Neural progenitor cell (in vitro differentiated cells): ENCODE results near the gene MYH15. TPM values are rescaled to one million over a fixed set of nuclear protein-coding genes. Genes with fewer than 3 reads are reported as not detected.

Experiments used
- DNase-seq: peaks from one replicate; pipeline ENCODE4 v3.0.0-alpha.2; 2016; ENCODE audit warnings: low spot score
- H2AFZ ChIP-seq: fragments of 200-600 bp; sonication (generic); replicated peaks from 2 replicates; pipeline ENCODE4 v1.6.1; 2016; ENCODE audit warnings: antibody characterized with exemption
- H3F3A ChIP-seq: fragments of 200-600 bp; sonication (generic); 2 replicates; pipeline ENCODE4 v1.6.1; 2016; ENCODE audit warnings: antibody characterized with exemption, low read depth
- H3K27ac ChIP-seq: fragments of 200-600 bp; sonication (generic); 2 replicates; pipeline ENCODE4 v1.5.1; 2016; ENCODE audit warnings: mild to moderate bottlenecking
- H3K27me3 ChIP-seq: fragments of 200-600 bp; sonication (generic); 2 replicates; pipeline ENCODE4 v1.6.1; 2016; ENCODE audit warnings: mild to moderate bottlenecking, moderate library complexity
- H3K36me3 ChIP-seq: fragments of 200-600 bp; sonication (generic); 2 replicates; pipeline ENCODE4 v1.5.1; 2016
- H3K4me1 ChIP-seq: fragments of 200-600 bp; sonication (generic); 2 replicates; pipeline ENCODE4 v1.6.1; 2016; ENCODE audit warnings: mixed run types
- H3K4me2 ChIP-seq: fragments of 200-600 bp; sonication (generic); 2 replicates; pipeline ENCODE4 v1.6.1; 2016
- H3K4me3 ChIP-seq: fragments of 200-600 bp; sonication (generic); 2 replicates; pipeline ENCODE4 v1.5.1; 2016
- H3K79me2 ChIP-seq: fragments of 200-600 bp; sonication (generic); 2 replicates; pipeline ENCODE4 v1.6.1; 2016; ENCODE audit warnings: low read depth
- H3K9ac ChIP-seq: fragments of 200-600 bp; sonication (generic); 2 replicates; pipeline ENCODE4 v1.6.1; 2016
- H3K9me3 ChIP-seq: fragments of 200-600 bp; sonication (generic); 2 replicates; pipeline ENCODE4 v1.5.1; 2016; ENCODE audit warnings: low read depth
- H4K20me1 ChIP-seq: fragments of 200-600 bp; sonication (generic); 2 replicates; pipeline ENCODE4 v1.6.1; 2016; ENCODE audit warnings: low read depth
- H3K27ac Mint-ChIP-seq: 3 replicates; pipeline ENCODE4 v1.8.0; 2021; ENCODE audit warnings: mixed read lengths
- H3K27me3 Mint-ChIP-seq: 2 replicates; pipeline ENCODE4 v1.8.0; 2022; ENCODE audit warnings: low read depth, mild to moderate bottlenecking, inconsistent platforms, moderate library complexity, mixed read lengths; ENCODE audit not compliant: insufficient read depth
- H3K36me3 Mint-ChIP-seq: 3 replicates; pipeline ENCODE4 v1.8.0; 2021; ENCODE audit warnings: mixed read lengths
- H3K4me1 Mint-ChIP-seq: 3 replicates; pipeline ENCODE4 v1.8.0; 2021; ENCODE audit warnings: mixed read lengths
- H3K4me3 Mint-ChIP-seq: 3 replicates; pipeline ENCODE4 v1.8.0; 2021; ENCODE audit warnings: mild to moderate bottlenecking, moderate library complexity, mixed read lengths
- H3K9me3 Mint-ChIP-seq: 3 replicates; pipeline ENCODE4 v1.8.0; 2020; ENCODE audit warnings: mixed read lengths
- CTCF ChIP-seq: fragments of 200-600 bp; sonication (generic); IDR thresholded peaks from 2 replicates; pipeline ENCODE4 v1.5.1; 2017; ENCODE audit warnings: antibody characterized with exemption, mild to moderate bottlenecking
- EZH2 ChIP-seq: fragments of 200-600 bp; sonication (generic); IDR thresholded peaks from 2 replicates; pipeline ENCODE4 v1.6.1; 2017; ENCODE audit warnings: antibody characterized with exemption, mild to moderate bottlenecking, moderate library complexity
- EZH2phosphoT487 ChIP-seq: fragments of 200-600 bp; sonication (generic); IDR thresholded peaks from 2 replicates; pipeline ENCODE4 v1.6.1; 2017; ENCODE audit warnings: antibody characterized with exemption
- total RNA-seq: library from RNA; depleted of rRNA; stranded (reverse); fragments of >200 nt; gene quantifications from 2 replicates; pipeline ENCODE4 v1.2.3, GENCODE V29; 2015; ENCODE audit warnings: low replicate concordance

MYH15 gene
- total RNA-seq, 1 donor from 2014 or later: not detected

GRCh38 chr3:108342837-108343486 lies 167.4 kb downstream of the MYH15 start:
- TF ChIP-seq EZH2 (no peak), CTCF (no peak), EZH2phosphoT487 (no peak)

DNA sequence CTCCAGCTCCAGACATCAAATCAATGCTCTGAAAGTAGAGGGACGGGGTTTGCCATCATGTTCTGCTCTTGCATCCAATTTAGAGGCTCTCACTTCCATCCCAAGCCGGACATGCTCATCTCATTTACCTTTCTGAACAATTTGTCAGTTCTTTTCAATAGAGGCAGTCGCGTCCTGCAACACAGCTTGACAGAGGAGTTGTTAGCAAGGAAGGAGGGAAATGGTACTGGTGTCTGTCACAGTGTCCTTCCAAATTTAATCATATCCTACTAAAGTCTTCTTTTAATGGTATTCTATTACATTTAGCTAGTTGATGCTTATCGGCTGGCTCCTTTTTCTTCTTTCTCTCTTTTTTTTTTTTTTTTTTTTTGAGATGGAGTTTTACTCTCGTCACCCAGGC lies 168.5 kb downstream of the MYH15 start:
- H2AFZ ChIP-seq: peak overlapping the region; percentile 40
- H3K9ac ChIP-seq: no peak overlapping the region
- H3K36me3 ChIP-seq: no peaks in the 10 kb centered on the region
- no peaks in the 10 kb centered on the region for H3K36me3 Mint-ChIP-seq
- no peaks in the 10 kb centered on the region for H3K79me2 ChIP-seq
- H3K4me1 ChIP-seq: peaks cover 14% of the 10 kb centered on the region
- TF ChIP-seq CTCF: no peak
- no peak for TF ChIP-seq EZH2
- no peak for TF ChIP-seq EZH2phosphoT487
- H4K20me1 ChIP-seq: no peaks in the 10 kb centered on the region
- no peaks in the 10 kb centered on the region for H3K27me3 ChIP-seq
- no peaks in the 10 kb centered on the region for H3K9me3 Mint-ChIP-seq
- DNase-seq: no peak
- H3K4me2 ChIP-seq: no peak overlapping the region
- H3K27me3 Mint-ChIP-seq: no peaks in the 10 kb centered on the region
- H3K4me1 Mint-ChIP-seq: peaks cover 15% of the 10 kb centered on the region
- no peak overlapping the region for H3K27ac ChIP-seq
- no peaks in the 10 kb centered on the region for H3F3A ChIP-seq
- H3K4me3 Mint-ChIP-seq: no peak overlapping the region
- no peak overlapping the region for H3K27ac Mint-ChIP-seq
- H3K4me3 ChIP-seq: no peak overlapping the region
- H3K9me3 ChIP-seq: no peaks in the 10 kb centered on the region

More at GRCh38 chr3:108342837-108343486, 167.4 kb downstream of the MYH15 start:
- Histone ChIP-seq H3K27ac (no peak overlapping the region), H3K4me1 (peaks cover 14% of the 10 kb centered on the region), H3K79me2 (no peaks in the 10 kb centered on the region), H3K9me3 (no peaks in the 10 kb centered on the region), H2AFZ (no peak overlapping the region), H3F3A (no peaks in the 10 kb centered on the region), H3K36me3 (no peaks in the 10 kb centered on the region), H3K4me2 (no peak overlapping the region), H3K4me3 (no peak overlapping the region), H3K27me3 (no peaks in the 10 kb centered on the region), H4K20me1 (no peaks in the 10 kb centered on the region), H3K9ac (no peak overlapping the region)
- no peaks in the 10 kb centered on the region for H3K27me3 Mint-ChIP-seq
- no peaks in the 10 kb centered on the region for H3K9me3 Mint-ChIP-seq
- H3K36me3 Mint-ChIP-seq: no peaks in the 10 kb centered on the region
- no peak for DNase-seq
- H3K4me1 Mint-ChIP-seq: peaks cover 16% of the 10 kb centered on the region
- no peak overlapping the region for H3K27ac Mint-ChIP-seq
- no peak overlapping the region for H3K4me3 Mint-ChIP-seq

DNA sequence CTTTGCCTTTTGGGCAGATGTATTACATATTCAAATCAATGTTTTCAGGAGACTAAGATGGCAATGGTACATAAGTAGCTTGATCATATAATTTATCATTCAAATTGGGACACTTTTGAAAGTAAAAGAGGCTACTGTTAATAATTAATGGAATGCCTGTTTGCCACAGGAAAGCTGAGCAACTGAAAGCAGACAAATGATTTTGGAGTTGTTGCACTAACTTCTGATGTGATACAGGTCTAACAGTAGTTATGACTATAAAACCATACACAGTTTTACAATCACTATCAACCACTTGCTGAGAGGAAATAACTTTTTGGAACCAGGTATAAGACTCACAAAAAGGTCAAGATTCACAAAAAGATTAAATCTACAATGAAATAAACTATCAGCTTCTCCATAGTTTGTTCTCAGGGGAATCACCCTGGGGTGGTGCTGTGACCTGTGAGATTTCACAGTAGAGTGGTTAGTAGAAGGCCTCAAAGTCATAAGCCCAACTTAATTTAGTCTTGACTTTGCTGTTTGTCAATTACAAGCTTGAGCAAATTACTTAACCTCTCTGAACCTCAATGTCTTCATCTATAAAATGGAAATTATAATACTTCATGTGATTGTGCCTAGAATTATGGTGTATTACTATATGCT lies 171.4 kb downstream of the MYH15 start:
- Histone ChIP-seq H3K27me3 (no peaks in the 10 kb centered on the region), H3K4me2 (no peak overlapping the region), H3K79me2 (no peaks in the 10 kb centered on the region), H4K20me1 (no peaks in the 10 kb centered on the region), H3K36me3 (no peaks in the 10 kb centered on the region), H3K9me3 (no peaks in the 10 kb centered on the region), H3K9ac (no peak overlapping the region), H3K4me1 (no peaks in the 10 kb centered on the region), H3F3A (no peaks in the 10 kb centered on the region), H3K4me3 (no peak overlapping the region), H3K27ac (no peak overlapping the region), H2AFZ (no peak overlapping the region)
- Mint-ChIP-seq H3K27me3 (no peaks in the 10 kb centered on the region), H3K4me3 (no peak overlapping the region), H3K36me3 (no peaks in the 10 kb centered on the region), H3K9me3 (no peaks in the 10 kb centered on the region), H3K4me1 (no peaks in the 10 kb centered on the region), H3K27ac (no peak overlapping the region)
- TF ChIP-seq CTCF (no peak), EZH2 (no peak)
- no peak for DNase-seq
